Calu3 (cell line): ENCODE results near the gene PCSK6. TPM values are rescaled to one million over a fixed set of nuclear protein-coding genes. Genes with fewer than 3 reads are reported as not detected.

Experiments used
- BruUV-seq: library from RNA; stranded (reverse); fragments of 400-500 nt; replicated peaks from 2 replicates; lab custom pipeline; 2021; lab: Mats Ljungman, UMichigan
- CTCF ChIA-PET: fragments of 300-600 bp; sonication (Branson Sonifier 250); formaldehyde crosslinking; loops from one replicate; lab custom pipeline; 2022; ENCODE audit warnings: antibody characterized with exemption; lab: Charles Lee
- DNase-seq: peaks from one replicate; pipeline ENCODE4 v3.0.0; 2022
- H3K27ac Mint-ChIP-seq: one replicate; pipeline ENCODE4 v1.8.0; 2022; ENCODE audit warnings: mixed read lengths; ENCODE audit not compliant: unreplicated experiment
- H3K27me3 Mint-ChIP-seq: one replicate; pipeline ENCODE4 v1.8.0; 2022; ENCODE audit warnings: mixed read lengths; ENCODE audit not compliant: unreplicated experiment
- H3K36me3 Mint-ChIP-seq: one replicate; pipeline ENCODE4 v1.8.0; 2022; ENCODE audit warnings: mild to moderate bottlenecking, moderate library complexity, mixed read lengths; ENCODE audit not compliant: insufficient read depth, unreplicated experiment
- H3K4me1 Mint-ChIP-seq: one replicate; pipeline ENCODE4 v1.8.0; 2022; ENCODE audit warnings: mild to moderate bottlenecking, low read depth, mixed read lengths; ENCODE audit not compliant: unreplicated experiment
- H3K4me3 Mint-ChIP-seq: one replicate; pipeline ENCODE4 v1.8.0; 2022; ENCODE audit warnings: mild to moderate bottlenecking, low read depth, moderate library complexity, mixed read lengths; ENCODE audit not compliant: unreplicated experiment
- H3K9me3 Mint-ChIP-seq: one replicate; pipeline ENCODE4 v1.8.0; 2022; ENCODE audit warnings: low read depth, mixed read lengths; ENCODE audit not compliant: unreplicated experiment
- CTCF ChIP-seq: fragments of 200-600 bp; IDR thresholded peaks from one replicate; pipeline ENCODE4 v1.8.0; 2022; ENCODE audit warnings: antibody characterized with exemption; ENCODE audit not compliant: unreplicated experiment
- intact Hi-C: fragments of 100-400 bp; cut with micrococcal nuclease; formaldehyde crosslinking; loops from one replicate; pipeline ENCODE4 v1.10.0; 2022; ENCODE audit not compliant: unreplicated experiment
- total RNA-seq: library from RNA; stranded (reverse); gene quantifications from 2 replicates; pipeline ENCODE4 v1.2.3, GENCODE V29; 2022

The PCSK6 gene
- total RNA-seq, 1 experiment from 2014 or later = 5.1 TPM

- TF ChIP-seq CTCF = no peak
- Mint-ChIP-seq H3K4me1 (no peaks in the 10 kb centered on the region), H3K27ac (no peak overlapping the region), H3K9me3 (no peaks in the 10 kb centered on the region), H3K36me3 (peaks cover 4% of the 10 kb centered on the region), H3K4me3 (no peak overlapping the region), H3K27me3 (peaks cover 43% of the 10 kb centered on the region)
- CTCF ChIA-PET = no interaction called here
- DNase-seq = no peak
- BruUV-seq = no TSS peak
- intact Hi-C loops = no loop called here
These were observed 47.4 kb upstream of the PCSK6 start for GRCh38 chr15:101536875-101537405.

GRCh38 chr15:101536166-101536874 is 46.8 kb upstream of the PCSK6 start:
- intact Hi-C loops = no loop called here
- Mint-ChIP-seq H3K4me1 (no peaks in the 10 kb centered on the region), H3K9me3 (no peaks in the 10 kb centered on the region), H3K4me3 (no peak overlapping the region), H3K27ac (no peak overlapping the region), H3K27me3 (peaks cover 49% of the 10 kb centered on the region), H3K36me3 (peaks cover 3% of the 10 kb centered on the region)
- no TSS peak for BruUV-seq
- CTCF ChIA-PET = no interaction called here
- no peak for TF ChIP-seq CTCF
- DNase-seq = no peak

GRCh38 chr15:101535170-101535902 is 45.8 kb upstream of the PCSK6 start:
- H3K36me3 Mint-ChIP-seq = peaks cover 3% of the 10 kb centered on the region
- peaks cover 55% of the 10 kb centered on the region for H3K27me3 Mint-ChIP-seq
- CTCF ChIA-PET = no interaction called here
- intact Hi-C loops = no loop called here
- no peak for DNase-seq
- no peak for TF ChIP-seq CTCF
- no peaks in the 10 kb centered on the region for H3K4me1 Mint-ChIP-seq
- H3K9me3 Mint-ChIP-seq = no peaks in the 10 kb centered on the region
- H3K27ac Mint-ChIP-seq = no peak overlapping the region
- BruUV-seq = no TSS peak
- no peak overlapping the region for H3K4me3 Mint-ChIP-seq

GRCh38 chr15:101534376-101534970 is 45.0 kb upstream of the PCSK6 start:
- H3K4me1 Mint-ChIP-seq = peaks cover under 1% of the 10 kb centered on the region
- no TSS peak for BruUV-seq
- H3K36me3 Mint-ChIP-seq = peaks cover 3% of the 10 kb centered on the region
- no peaks in the 10 kb centered on the region for H3K9me3 Mint-ChIP-seq
- intact Hi-C loops = no loop called here
- no peak overlapping the region for H3K27ac Mint-ChIP-seq
- TF ChIP-seq CTCF = no peak
- H3K27me3 Mint-ChIP-seq = peaks cover 55% of the 10 kb centered on the region
- no peak for DNase-seq
- CTCF ChIA-PET = no interaction called here
- no peak overlapping the region for H3K4me3 Mint-ChIP-seq
